K562 (cell line): Measurements from ENCODE around the gene GEMIN7. TPM values are rescaled to one million over a fixed set of nuclear protein-coding genes. Genes with fewer than 3 reads are reported as not detected.

Source experiments
- ATAC-seq: fragments of 200-7000 bp; cut with Tn5 transposase; 3 replicates; pipeline ENCODE4 v1.9.1; 2020; ENCODE audit warnings: moderate library complexity
- BruUV-seq: library from RNA; stranded (reverse); fragments of 400-500 nt; replicated peaks from 2 replicates; lab custom pipeline; 2021; lab: Mats Ljungman, UMichigan
- CTCF ChIA-PET: fragments of 300-600 bp; formaldehyde crosslinking; extraction: SDS; loops from one replicate; lab custom pipeline; 2021; ENCODE audit warnings: low intra/inter-chr PET ratio; lab: Yijun Ruan, JAX
- POLR2A ChIA-PET: fragments of 300-600, 350-650 bp; sonication (Branson Sonifier 250); formaldehyde crosslinking; extraction: SDS; loops from one replicate; lab custom pipeline; 2021; ENCODE audit warnings: antibody characterized with exemption, inconsistent platforms; lab: Yijun Ruan, JAX
- DNase-seq, 4 experiments: peaks; one replicate each; pipeline versions ENCODE4 v3.0.0 to v3.0.0-alpha.2; 2011 to 2018; ENCODE audit warnings: low spot score in 3 of 4, mixed read lengths in 3 of 4; ENCODE audit errors: extremely low read depth in 1 of 4
- FAIRE-seq: peaks from 2 replicates; lab custom pipeline; 2011; peaks lifted over from hg19 to GRCh38; lab: Jason Lieb, UNC
- H2AFZ ChIP-seq: 2 replicates; pipeline ENCODE4 v1.6.0; 2011; ENCODE audit warnings: low read depth, low read length, control low read depth, inconsistent platforms
- H3K27ac ChIP-seq: fragments of 200-600 bp; 3 replicates; pipeline ENCODE4 v1.8.0; 2011; ENCODE audit warnings: low read depth, mild to moderate bottlenecking, control low read depth, inconsistent platforms, low read length, moderate library complexity, mixed read lengths; ENCODE audit errors: extremely low read depth
- H3K27me3 ChIP-seq, 2 experiments: fragments of 300-600 bp in 1 of 2; 2 replicates in 1 of 2; 3 replicates in 1 of 2; pipeline versions ENCODE4 v1.6.0 to v1.8.0; 2011; ENCODE audit warnings: inconsistent platforms in 2 of 2, low read length in 2 of 2, mild to moderate bottlenecking in 1 of 2, mixed read lengths in 1 of 2, moderate library complexity in 1 of 2; ENCODE audit not compliant: control insufficient read depth in 2 of 2, insufficient read depth in 2 of 2
- H3K36me3 ChIP-seq: fragments of 300-600 bp; 3 replicates; pipeline ENCODE4 v1.8.0; 2011; ENCODE audit warnings: mild to moderate bottlenecking, low read length, inconsistent platforms; ENCODE audit not compliant: control insufficient read depth, insufficient read depth
- H3K4me1 ChIP-seq, 2 experiments: fragments of 200-600 bp in 1 of 2; replicated peaks in 1 of 2; 2 replicates in 1 of 2; 3 replicates in 1 of 2; pipeline versions ENCODE4 v1.5.1 to v1.8.0; 2011; ENCODE audit warnings: inconsistent platforms in 2 of 2, low read length in 2 of 2, mild to moderate bottlenecking in 1 of 2, mixed read lengths in 1 of 2, moderate library complexity in 1 of 2; ENCODE audit not compliant: control insufficient read depth in 2 of 2, insufficient read depth in 2 of 2
- H3K4me2 ChIP-seq: 2 replicates; pipeline ENCODE4 v1.6.1; 2011; ENCODE audit warnings: low read length, control low read depth, inconsistent platforms, mixed read lengths; ENCODE audit not compliant: insufficient read depth
- H3K4me3 ChIP-seq: fragments of 200-600 bp; sonication (generic), shearing (Covaris generic); 2 replicates; pipeline ENCODE4 v1.5.1; 2016; ENCODE audit warnings: control low read depth, inconsistent platforms
- H3K79me2 ChIP-seq: fragments of 200-600 bp; 3 replicates; pipeline ENCODE4 v1.8.0; 2011; ENCODE audit warnings: low read length, inconsistent platforms; ENCODE audit not compliant: control insufficient read depth, insufficient read depth
- H3K9ac ChIP-seq, 2 experiments: 2 replicates each; pipeline versions ENCODE4 v1.6.0 to v1.6.1; 2011; ENCODE audit warnings: low read depth in 2 of 2, low read length in 2 of 2, control low read depth in 1 of 2, inconsistent platforms in 1 of 2, mild to moderate bottlenecking in 1 of 2, mixed read lengths in 1 of 2; ENCODE audit not compliant: insufficient read depth in 1 of 2
- H3K9me1 ChIP-seq: one replicate; pipeline ENCODE4 v1.6.0; 2011; ENCODE audit warnings: inconsistent platforms, mild to moderate bottlenecking, low read length, moderate library complexity; ENCODE audit not compliant: control insufficient read depth, insufficient read depth
- H3K9me3 ChIP-seq: replicated peaks from 2 replicates; pipeline ENCODE4 v1.5.1; 2011; ENCODE audit warnings: low read depth, low read length, inconsistent platforms; ENCODE audit not compliant: control insufficient read depth, insufficient read depth
- H4K20me1 ChIP-seq: replicated peaks from 2 replicates; pipeline ENCODE4 v1.6.1; 2011; ENCODE audit warnings: low read length, inconsistent platforms, mixed read lengths; ENCODE audit not compliant: control insufficient read depth, insufficient read depth
- KDM5B ChIP-seq: fragments of 200-600 bp; sonication (generic); IDR thresholded peaks from 2 replicates; pipeline ENCODE4 v1.6.1; 2012; ENCODE audit warnings: low read depth, mild to moderate bottlenecking, moderate library complexity, low read length, control low read depth, inconsistent platforms; ENCODE audit not compliant: insufficient replicate concordance
- MAX ChIP-seq: sonication (generic); formaldehyde crosslinking; IDR thresholded peaks from 2 replicates; pipeline ENCODE4 v1.9.0; 2022; ENCODE audit warnings: mild to moderate bottlenecking, missing genetic modification reagents
- RBFOX2 ChIP-seq: fragments of 200-400 bp; formaldehyde crosslinking; IDR thresholded peaks from 2 replicates; pipeline ENCODE4 v1.6.1; 2017; ENCODE audit warnings: low read depth, mild to moderate bottlenecking, low read length, moderate library complexity
- ZNF41 ChIP-seq: fragments of 250-450 bp; sonication (Bioruptor Pico); conservative IDR thresholded peaks from 2 replicates; pipeline ENCODE4 v1.4.0; 2020; ENCODE audit warnings: mild to moderate bottlenecking
- WGBS: fragments of 100-300 bp; shearing (Covaris generic); methylation state at CpG from one replicate; pipeline ENCODE4 v1.1.6; 2016; ENCODE audit warnings: low coverage, mixed read lengths; ENCODE audit not compliant: insufficient coverage; ENCODE audit errors: missing lambda C conversion rate; 5-methylcytosine and 5-hydroxymethylcytosine counted together
- in situ Hi-C: fragments of 300-500 bp; cut with MboI; formaldehyde crosslinking; loops from 4 replicates; pipeline ENCODE4 v1.15.0; 2018; ENCODE audit warnings: inconsistent platforms, mixed read lengths
- intact Hi-C: fragments of 100-400 bp; cut with micrococcal nuclease; formaldehyde crosslinking; loops from 2 replicates; pipeline ENCODE4 v1.14.2; 2022
- polyA plus RNA-seq, 8 experiments: library from polyadenylated mRNA; depleted of rRNA in 4 of 8; stranded (reverse) in 5 of 8; unstranded in 3 of 8; fragments of >200 nt; fragmentation: Nextera tagmentation in 2 of 8; fragmentation: Illumina TruSeq in 1 of 8; extraction: Ambion mirVana in 2 of 8; extraction: Trizol in 1 of 8; gene quantifications; 2 replicates each; pipeline versions ENCODE4 v1.2.1 to v1.2.3, GENCODE V29; 2011 to 2014; ENCODE audit warnings: inconsistent platforms in 1 of 8, missing spikeins in 1 of 8
- total RNA-seq, 7 experiments: library from RNA; depleted of rRNA in 6 of 7; stranded (reverse); fragments of >200 nt in 6 of 7; fragmentation: Illumina TruSeq in 2 of 7; extraction: Trizol in 2 of 7; gene quantifications; 2 replicates each; pipeline versions ENCODE4 v1.2.1 to v1.2.3, GENCODE V29; 2011 to 2021; ENCODE audit warnings: low replicate concordance in 1 of 7

GEMIN7 gene
- total and polyA plus RNA-seq, 9 of the 15 experiments (the other 6 are each of a cell fraction or from before 2014, with no cell fraction given), result 23.1 to 124 (median 54.9) TPM

DNA sequence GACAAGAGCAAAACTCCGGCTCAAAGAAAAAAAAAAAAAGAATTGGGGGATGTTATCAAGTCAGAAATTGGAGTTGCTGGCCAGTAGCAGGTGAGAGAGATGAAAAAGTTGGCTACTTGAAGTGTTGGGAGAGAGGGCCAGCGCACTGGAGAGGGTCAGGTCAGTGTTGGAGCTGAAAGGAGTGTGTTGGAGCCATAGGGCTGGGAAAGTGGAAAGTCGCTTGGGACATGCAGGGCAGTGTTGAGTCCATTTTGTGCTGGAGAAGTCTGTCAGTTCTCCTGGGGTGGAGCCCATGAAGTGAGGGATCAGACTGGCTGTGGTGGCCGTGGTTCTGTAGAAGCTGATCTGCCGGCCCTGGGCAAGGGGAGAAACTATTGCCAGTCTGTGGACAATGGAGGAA is 15.6 kb downstream of the GEMIN7 start:
- CTCF ChIA-PET, result no interaction called here
- no peak for DNase-seq
- H3K4me3 ChIP-seq, result peak overlapping the region; percentile 99; the same call in 1 of the 2 replicates
- H3K27me3 ChIP-seq, result no peaks in the 10 kb centered on the region
- peaks cover 12% of the 10 kb centered on the region for H3K9me1 ChIP-seq
- in situ Hi-C loops, result no loop called here
- H3K27ac ChIP-seq, result no peak overlapping the region
- BruUV-seq, result no TSS peak
- ATAC-seq, result no peak
- peak overlapping the region; percentile 89 for H3K4me2 ChIP-seq
- POLR2A ChIA-PET, result interaction anchor here (0.7 to 1.2 kb wide), 3 partner anchors 11 to 25 kb away, joined by 3 read pairs; no protein-coding TSS in a partner anchor
- peaks cover 74% of the 10 kb centered on the region; the same call in 2 of the 3 replicates for H3K36me3 ChIP-seq
- peak; percentile 42 for FAIRE-seq
- TF ChIP-seq KDM5B (no peak), RBFOX2 (peak; percentile 26; the same call in 1 of the 2 replicates), ZNF41 (no peak), MAX (CRISPR knock-in tag) (0 out of 2 replicates have a peak, but pooled peaks have one; percentile 11)
- no peak overlapping the region for H2AFZ ChIP-seq
- intact Hi-C loops, result no loop called here
- peaks cover 48 to 80% of the 10 kb centered on the region in 2 experiments for H3K4me1 ChIP-seq
- peaks cover 42% of the 10 kb centered on the region for H4K20me1 ChIP-seq
- peaks cover 72% of the 10 kb centered on the region for H3K79me2 ChIP-seq
- 57% methylated on average over 5 of the region's 5 CpGs for WGBS
- peak overlapping the region; percentile 98 to 99; a peak in 3 of 4 replicates for H3K9ac ChIP-seq
- H3K9me3 ChIP-seq, result no peaks in the 10 kb centered on the region
